OCI-LY1 (cell line): Measurements from ENCODE around the gene MON2.

Experiments used
- CTCF ChIP-seq: fragments of 200-600 bp; sonication (generic), shearing (Covaris generic); IDR thresholded peaks from 2 replicates; pipeline ENCODE4 v1.5.1; 2017; ENCODE audit warnings: mild to moderate bottlenecking, antibody characterized with exemption, low read length, moderate library complexity, mixed read lengths
- EZH2 ChIP-seq: fragments of 200-600 bp; sonication (generic), shearing (Covaris generic); IDR thresholded peaks from 2 replicates; pipeline ENCODE4 v1.8.0; 2017; ENCODE audit warnings: borderline replicate concordance, mixed run types, mild to moderate bottlenecking, antibody characterized with exemption, low read length, moderate library complexity, mixed read lengths

DNA sequence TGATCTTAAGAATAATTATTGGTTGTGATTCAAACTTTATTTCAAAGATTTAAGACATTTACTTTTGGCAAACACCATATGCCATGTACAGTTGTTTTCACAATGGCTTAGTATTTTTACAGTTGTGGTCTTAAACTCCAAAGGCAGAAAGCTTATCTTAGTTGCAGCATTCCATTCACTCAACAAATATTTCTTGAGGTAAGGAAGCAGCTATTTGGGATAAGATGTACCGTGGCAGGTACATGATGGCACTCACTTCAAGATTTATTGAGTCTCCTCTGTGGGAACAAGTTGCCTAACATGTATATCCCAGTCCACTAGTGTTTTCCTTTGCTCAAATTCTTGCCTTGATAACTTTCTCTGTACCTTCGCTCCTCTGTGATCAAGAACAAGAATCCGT lies 8.0 kb upstream of the MON2 start:
- TF ChIP-seq CTCF, result no peak
- TF ChIP-seq EZH2, result no peak
